WERI-Rb-1 (cell line): ENCODE results near the gene ITGB5.
"Not testable (repeated sequence)": the region's sequence is repeated elsewhere in the genome, so short reads cannot be mapped to it uniquely, and the experiment has no call there.

ENCODE experiments used
- DNase-seq: peaks from one replicate; pipeline ENCODE4 v3.0.0-alpha.2; 2020
- H3K27ac ChIP-seq: fragments of 250-450 bp; sonication (Bioruptor Pico); 2 replicates; pipeline ENCODE4 v1.5.1; 2020; ENCODE audit warnings: mild to moderate bottlenecking, moderate library complexity
- H3K27me3 ChIP-seq: fragments of 250-450 bp; sonication (Bioruptor Pico); 2 replicates; pipeline ENCODE4 v1.5.1; 2021; ENCODE audit warnings: mild to moderate bottlenecking, low read depth, moderate library complexity; ENCODE audit not compliant: insufficient read depth, severe bottlenecking
- H3K36me3 ChIP-seq: fragments of 250-450 bp; sonication (Bioruptor Pico); 2 replicates; pipeline ENCODE4 v1.5.1; 2020; ENCODE audit warnings: mild to moderate bottlenecking, moderate library complexity
- H3K4me3 ChIP-seq: 2 replicates; pipeline ENCODE4 v1.5.1; 2011; ENCODE audit warnings: low read depth, mild to moderate bottlenecking, control low read depth, low read length
- H3K9me3 ChIP-seq: fragments of 250-450 bp; sonication (Bioruptor Pico); 2 replicates; pipeline ENCODE4 v1.5.1; 2021; ENCODE audit warnings: mild to moderate bottlenecking, moderate library complexity; ENCODE audit not compliant: severe bottlenecking
- TF ChIP-seq, protein P1 (sequence below): IDR thresholded peaks from 2 replicates; pipeline ENCODE4 v1.5.1; 2011; ENCODE audit warnings: low read depth, mild to moderate bottlenecking, control low read depth, inconsistent platforms, low read length

ITGB5 gene

DNA sequence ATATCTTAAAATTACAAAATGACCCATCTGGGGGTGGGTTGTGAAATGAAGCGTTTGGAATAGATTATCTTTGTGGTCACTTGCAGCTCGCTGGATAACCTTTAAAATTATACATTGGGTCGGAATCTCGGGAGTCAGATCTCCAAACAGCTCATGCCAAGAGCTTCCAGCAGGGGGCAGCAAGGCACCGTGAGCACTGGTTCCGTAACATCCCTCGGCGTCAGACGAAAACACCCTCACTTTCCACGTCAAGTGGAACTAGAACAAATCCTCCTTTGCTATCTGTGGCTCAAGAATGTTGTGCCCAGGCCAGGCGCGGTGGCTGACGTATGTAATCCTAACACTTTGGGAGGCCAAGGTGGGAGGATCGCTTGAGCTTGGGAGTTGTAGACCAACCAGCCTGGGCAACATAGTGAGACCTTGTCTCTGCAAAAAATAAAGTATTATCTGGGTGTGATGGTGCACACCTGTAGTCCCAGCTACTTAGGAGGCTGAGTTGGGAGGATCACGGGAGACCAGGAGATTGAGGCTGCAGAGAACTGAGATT lies 125.8 kb downstream of the ITGB5 start:
- no peaks in the 10 kb centered on the region for H3K27me3 ChIP-seq
- no peak overlapping the region for H3K4me3 ChIP-seq
- H3K27ac ChIP-seq = no peak overlapping the region
- no peaks in the 10 kb centered on the region for H3K9me3 ChIP-seq
- no peaks in the 10 kb centered on the region for H3K36me3 ChIP-seq
- TF ChIP-seq, protein P1, sequence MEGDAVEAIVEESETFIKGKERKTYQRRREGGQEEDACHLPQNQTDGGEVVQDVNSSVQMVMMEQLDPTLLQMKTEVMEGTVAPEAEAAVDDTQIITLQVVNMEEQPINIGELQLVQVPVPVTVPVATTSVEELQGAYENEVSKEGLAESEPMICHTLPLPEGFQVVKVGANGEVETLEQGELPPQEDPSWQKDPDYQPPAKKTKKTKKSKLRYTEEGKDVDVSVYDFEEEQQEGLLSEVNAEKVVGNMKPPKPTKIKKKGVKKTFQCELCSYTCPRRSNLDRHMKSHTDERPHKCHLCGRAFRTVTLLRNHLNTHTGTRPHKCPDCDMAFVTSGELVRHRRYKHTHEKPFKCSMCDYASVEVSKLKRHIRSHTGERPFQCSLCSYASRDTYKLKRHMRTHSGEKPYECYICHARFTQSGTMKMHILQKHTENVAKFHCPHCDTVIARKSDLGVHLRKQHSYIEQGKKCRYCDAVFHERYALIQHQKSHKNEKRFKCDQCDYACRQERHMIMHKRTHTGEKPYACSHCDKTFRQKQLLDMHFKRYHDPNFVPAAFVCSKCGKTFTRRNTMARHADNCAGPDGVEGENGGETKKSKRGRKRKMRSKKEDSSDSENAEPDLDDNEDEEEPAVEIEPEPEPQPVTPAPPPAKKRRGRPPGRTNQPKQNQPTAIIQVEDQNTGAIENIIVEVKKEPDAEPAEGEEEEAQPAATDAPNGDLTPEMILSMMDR = peak; percentile 89
- peak; percentile 75 for DNase-seq

DNA sequence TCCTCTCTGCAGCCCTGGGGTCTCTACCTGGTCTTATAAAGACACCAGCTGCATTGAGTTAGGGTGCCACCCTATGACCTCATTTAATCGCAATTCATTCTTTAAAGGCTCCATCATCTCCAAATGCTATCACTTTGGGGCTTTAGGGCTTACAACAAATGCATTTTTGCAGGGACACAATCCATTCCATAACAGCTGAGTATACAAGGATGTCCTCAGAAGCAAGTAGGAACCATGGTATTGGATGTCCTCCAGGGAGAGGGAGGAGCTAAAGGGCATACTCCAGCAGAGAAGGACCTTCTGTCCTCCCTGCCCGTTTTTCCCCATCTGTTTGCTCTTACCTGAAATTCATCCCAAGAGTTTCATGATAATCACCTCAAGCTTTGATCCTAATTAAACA lies 126.6 kb downstream of the ITGB5 start:
- TF ChIP-seq, protein P1 = no peak
- no peaks in the 10 kb centered on the region for H3K36me3 ChIP-seq
- no peaks in the 10 kb centered on the region for H3K27me3 ChIP-seq
- no peak overlapping the region for H3K4me3 ChIP-seq
- H3K27ac ChIP-seq = no peak overlapping the region
- no peak for DNase-seq
- no peaks in the 10 kb centered on the region for H3K9me3 ChIP-seq

GRCh38 chr3:124759666-124760401 lies 127.3 kb downstream of the ITGB5 start:
- Histone ChIP-seq H3K27me3 (no peaks in the 10 kb centered on the region), H3K36me3 (no peaks in the 10 kb centered on the region), H3K27ac (no peak overlapping the region), H3K4me3 (no peak overlapping the region), H3K9me3 (no peaks in the 10 kb centered on the region)
- TF ChIP-seq, protein P1 = no peak
- DNase-seq = no peak

DNA sequence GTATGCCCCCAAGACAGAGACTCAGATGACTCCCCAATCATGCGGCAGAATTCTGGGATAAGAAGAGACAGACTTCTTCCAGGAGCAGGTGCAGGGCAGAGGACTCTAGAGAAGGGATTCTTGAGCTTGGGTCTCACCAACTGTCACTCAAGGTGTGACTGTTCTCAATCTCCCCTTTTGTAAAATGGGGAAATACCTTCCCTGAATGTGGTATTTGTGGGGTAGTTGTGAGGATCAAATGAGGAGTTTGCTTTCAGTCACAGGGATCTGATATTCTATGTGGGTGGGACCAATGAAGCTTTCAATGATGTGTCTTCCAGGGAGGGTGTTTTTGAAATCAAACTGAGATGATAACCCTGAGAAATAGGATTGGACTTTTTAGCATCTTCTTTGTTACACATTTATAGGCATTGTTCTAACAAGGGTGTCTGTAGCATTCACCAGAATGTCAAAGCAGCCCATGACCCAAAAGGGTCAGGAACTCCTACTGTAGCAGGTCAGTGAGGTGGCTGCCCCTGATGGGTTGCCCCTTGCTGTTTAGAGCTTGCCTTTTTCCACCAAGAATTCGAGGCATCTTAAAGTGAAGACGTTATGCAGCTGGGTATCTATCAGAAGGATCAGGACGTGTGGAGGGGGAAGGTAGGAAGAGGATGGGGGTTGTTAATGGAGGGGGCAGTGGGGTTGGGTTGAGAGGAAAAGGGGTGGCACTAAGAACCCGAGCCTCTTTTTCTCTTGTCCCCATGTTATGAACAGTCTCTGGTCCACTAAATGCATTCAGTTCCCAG lies 128.1 kb downstream of the ITGB5 start:
- H3K4me3 ChIP-seq = no peak overlapping the region
- H3K36me3 ChIP-seq = no peaks in the 10 kb centered on the region
- no peaks in the 10 kb centered on the region for H3K27me3 ChIP-seq
- TF ChIP-seq, protein P1 = no peak
- no peak for DNase-seq
- H3K9me3 ChIP-seq = no peaks in the 10 kb centered on the region
- H3K27ac ChIP-seq = no peak overlapping the region

DNA sequence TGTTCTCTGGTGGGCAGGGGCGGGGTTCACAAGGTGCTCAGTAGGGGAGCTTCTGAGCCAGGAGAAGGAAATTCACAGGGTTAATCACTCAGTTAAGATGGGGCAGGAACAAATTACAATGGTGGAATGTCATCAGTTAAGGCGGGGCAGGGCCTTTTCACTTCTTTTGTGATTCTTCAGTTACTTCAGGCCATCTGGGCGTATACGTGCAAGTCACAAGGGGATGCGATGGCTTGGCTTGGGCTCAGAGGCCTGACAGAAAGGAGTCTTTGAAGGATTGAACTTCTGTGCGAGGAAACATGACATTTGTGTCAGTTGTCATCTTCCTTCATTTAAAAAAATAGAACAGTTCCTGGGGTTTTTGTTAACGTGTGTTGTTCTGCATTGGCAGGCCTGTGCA lies 129.2 kb downstream of the ITGB5 start:
- H3K27me3 ChIP-seq, H3K27ac ChIP-seq, DNase-seq, H3K36me3 ChIP-seq, H3K9me3 ChIP-seq, H3K4me3 ChIP-seq: not testable (repeated sequence)

GRCh38 chr3:124752051-124752450 lies 135.1 kb downstream of the ITGB5 start:
- TF ChIP-seq, protein P1 = no peak
- Histone ChIP-seq H3K4me3 (no peak overlapping the region), H3K27ac (no peak overlapping the region), H3K9me3 (no peaks in the 10 kb centered on the region), H3K27me3 (no peaks in the 10 kb centered on the region), H3K36me3 (peaks cover 3% of the 10 kb centered on the region)
- no peak for DNase-seq
